NOMO-1 treated with dmso at 0.1 percent for 144 hours (cell line): ENCODE data around the gene PAX9.

Experiments used
- DNase-seq: peaks from one replicate; lab custom pipeline; 2025; ENCODE audit not compliant: unreplicated experiment; lab: John Stamatoyannopoulos, UW

PAX9 gene

GRCh38 chr14:36661506-36662257, at the start of gene PAX9:
TSS of gene PAX9 (plus strand) at chr14:36661860. CDS start at chr14:36662090, 230 bp downstream.
- no peak for DNase-seq

DNA sequence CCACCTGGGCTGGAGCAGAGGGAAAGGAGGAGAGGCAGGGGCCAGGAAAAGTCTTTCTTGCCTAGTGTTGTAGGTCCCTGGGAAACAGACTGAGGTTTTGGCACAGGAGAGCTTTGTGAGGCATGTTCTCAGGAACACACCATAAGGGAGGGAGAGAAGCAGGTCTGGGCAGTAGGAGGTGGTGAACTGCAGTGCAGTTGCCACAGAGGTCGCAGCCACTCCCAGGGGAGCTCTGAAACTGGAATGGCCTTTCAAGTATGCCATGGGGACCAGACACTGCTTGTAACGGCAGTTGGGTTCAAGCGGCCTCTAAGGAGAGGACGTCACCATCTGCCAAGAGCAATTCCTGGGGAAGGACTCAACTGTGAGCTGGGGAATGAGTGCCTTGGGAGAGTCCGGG, 43.8 kb upstream of the PAX9 start:
- no peak for DNase-seq

GRCh38 chr14:36618641-36619040, 43.0 kb upstream of the PAX9 start:
- DNase-seq, result no peak

DNA sequence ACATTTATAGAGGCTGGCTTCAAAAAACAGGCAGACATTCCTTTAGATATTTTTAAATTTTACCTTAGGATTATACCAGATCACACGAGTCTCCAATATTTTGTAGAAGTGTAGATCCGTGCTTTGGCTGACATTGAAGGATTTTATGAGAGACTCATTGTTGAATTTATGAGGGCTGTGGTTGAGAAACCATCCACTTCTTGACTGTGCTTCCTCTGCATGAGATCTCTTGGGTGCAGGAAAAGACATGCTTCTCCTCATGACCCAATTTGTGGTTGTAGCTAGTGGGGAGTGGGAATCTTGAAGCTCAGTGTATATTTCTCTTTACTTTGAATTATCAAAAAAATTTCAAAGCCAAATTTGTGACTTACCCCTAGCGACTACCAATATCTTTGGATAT, 42.5 kb upstream of the PAX9 start:
- no peak for DNase-seq

- DNase-seq, result no peak
These were observed 41.8 kb upstream of the PAX9 start for GRCh38 chr14:36619853-36620252.

DNA sequence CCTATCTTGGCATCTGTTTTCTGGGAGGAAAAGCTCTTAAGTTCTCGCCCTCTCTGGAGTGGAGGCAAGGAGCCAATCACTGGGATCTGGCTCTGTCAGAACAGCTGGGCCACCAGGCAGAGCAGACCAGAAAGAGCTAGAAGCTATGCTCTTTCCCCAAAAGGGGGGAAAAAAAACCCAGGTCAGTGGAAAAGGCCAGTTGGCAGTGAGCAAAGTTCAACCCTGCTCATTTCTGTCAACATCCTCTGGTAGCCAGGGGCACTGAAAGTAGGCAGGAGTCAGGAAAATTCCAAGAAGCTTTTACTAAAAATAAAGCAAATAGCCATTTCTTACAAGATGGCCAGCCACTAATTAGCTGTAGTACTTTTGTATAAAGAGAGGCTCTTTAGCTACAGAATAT, 36.6 kb upstream of the PAX9 start:
- no peak for DNase-seq

DNA sequence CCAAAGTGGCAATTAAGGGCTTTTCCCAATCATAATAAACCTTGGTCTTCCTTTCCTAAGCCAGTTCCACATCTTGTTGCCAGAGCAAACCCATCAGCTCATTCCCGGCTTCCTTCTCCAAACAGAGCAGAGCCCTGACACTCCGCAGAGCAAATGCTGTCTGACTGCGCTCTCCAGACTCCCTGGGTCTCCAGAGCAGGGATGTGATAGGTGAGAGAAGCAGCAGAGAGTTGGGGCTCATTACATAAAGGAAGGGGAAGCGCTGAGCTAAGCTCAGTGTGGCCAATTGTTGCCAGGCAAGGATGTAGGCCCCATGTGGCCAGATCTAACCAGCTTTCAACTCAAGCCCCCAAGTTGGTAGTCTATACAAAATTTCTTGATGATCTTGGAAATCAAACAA, 36.2 kb upstream of the PAX9 start:
- no peak for DNase-seq

GRCh38 chr14:36626151-36626550, 35.5 kb upstream of the PAX9 start:
- DNase-seq, result no peak

DNA sequence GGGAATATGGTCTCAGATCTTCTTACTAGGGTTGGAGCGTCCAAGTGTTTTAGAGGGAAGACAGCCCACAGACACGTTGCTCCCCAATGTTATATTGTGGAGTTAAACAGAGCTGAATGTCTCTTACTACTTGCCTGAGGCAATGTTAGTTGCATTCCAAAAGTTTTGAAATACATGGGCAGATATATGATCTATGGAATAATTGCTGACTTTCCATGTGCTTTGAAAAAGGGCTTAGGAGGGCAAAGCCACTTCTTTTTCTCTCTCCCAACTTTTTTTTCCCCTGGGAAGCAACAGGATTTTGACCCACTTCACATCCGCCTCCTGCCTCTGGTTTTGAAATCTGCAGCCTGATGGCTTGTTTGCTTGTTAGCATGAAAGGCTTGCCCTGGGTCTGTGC, 33.7 kb upstream of the PAX9 start:
- no peak for DNase-seq

DNA sequence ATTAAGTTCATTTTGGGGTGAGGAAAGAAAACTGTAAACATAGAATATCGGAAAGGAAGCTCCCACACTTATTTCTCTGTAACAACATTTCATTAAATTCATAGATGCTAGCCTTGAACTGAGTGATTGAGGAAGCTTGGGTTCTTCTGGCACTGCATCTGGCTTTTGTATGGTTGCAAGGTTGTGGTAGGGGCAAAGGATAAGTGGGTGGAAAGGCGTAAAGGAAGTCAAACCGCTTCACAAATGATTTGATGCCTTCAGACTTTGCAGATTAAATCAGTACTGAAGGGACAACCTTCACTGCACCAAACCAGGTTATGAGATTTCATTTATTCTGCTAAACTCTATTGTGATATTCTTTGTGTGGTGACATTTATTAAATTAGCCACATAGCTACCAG, 28.1 kb upstream of the PAX9 start:
- DNase-seq, result no peak

- no peak for DNase-seq
These were observed 14.8 kb upstream of the PAX9 start for GRCh38 chr14:36646664-36647416.

DNA sequence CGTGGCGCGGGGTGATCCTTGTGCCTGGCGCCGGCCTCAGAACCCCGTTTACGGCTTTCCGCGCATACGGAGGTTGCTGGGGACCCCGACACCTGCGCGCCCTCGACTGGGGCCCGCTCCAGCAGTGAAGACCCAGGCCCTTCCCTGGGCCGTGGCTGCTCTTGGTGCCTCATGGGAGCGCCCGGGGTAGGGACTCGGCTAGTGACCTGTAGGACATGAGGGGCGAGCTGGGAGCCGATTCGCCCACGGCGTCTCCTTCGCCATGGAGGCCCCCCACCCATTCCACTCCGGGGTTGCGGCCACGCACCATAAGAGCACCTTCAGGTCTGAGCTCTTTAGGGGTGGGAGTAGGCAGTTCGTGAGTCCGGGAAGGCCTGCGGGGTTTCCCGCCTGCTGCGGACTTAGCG, 14.2 kb upstream of the PAX9 start:
- no peak for DNase-seq

- DNase-seq, result no peak
These were observed 13.6 kb upstream of the PAX9 start for GRCh38 chr14:36647824-36648753.

DNA sequence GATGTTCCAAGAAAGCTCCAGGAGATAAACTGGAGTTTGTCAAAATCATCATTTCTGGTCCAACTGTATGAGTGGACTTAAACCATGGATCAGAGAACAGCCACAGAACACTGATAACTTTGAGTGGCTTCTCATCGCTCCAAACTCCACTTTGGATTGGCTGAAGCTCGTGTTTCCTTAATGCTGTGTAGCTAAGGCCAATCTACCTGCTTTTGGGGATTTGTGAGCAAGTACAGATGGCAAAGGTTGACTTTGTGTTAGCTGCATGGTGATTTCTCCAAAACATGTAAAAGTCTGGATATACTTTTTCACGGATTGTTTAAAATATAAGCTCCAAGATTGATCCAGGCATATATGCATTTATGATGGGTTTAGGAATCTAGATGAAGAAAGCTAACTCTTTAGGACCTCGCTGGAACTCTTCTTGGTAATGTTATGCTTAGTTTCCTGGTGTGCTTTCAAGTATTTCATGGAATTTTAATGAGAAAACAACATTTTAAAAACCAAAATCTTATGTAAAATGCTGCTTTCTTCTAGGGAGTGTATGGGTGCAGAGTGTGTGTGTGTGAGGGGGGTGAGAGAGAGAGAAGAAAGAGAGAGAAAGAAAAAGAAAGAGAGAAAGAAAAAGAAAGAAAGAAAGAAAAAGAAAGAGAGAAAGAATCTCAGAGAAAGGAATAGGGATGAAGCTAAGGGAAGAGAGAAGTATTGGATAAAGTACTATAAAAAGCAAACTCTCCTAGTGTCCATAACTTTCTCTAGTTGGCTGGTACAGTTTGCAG, 11.6 kb upstream of the PAX9 start:
- DNase-seq, result no peak

DNA sequence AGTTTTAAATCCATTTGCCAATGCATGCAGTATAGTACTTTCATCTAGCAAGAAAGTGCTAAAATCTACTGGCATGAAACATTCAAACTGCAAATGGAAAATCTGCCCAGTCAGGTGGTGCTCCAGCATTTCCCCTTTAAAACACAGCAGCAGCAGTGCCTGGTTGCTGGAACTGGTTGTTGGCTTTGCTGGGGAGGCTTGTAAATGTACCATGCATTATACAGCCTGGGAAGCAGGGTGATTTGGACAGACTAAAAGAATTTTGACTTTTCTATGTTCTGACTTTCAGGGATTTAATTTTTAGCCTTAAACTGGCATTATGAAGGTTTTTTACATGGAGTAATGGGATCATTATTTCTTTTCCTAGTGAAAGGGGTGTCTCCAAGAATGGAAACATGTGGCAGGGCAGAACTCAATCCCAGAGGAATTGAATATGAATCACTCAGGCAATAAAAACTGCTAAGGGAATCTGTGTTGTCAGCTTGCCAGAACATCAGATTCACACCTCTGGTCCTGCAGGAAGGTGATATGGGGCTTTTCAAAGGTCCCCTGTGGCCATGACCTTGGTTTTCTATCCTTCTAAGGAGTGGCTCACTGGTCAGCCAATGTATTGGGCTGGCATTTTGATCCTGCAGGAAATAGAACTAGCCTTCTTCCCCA, 9.0 kb upstream of the PAX9 start:
- no peak for DNase-seq

DNA sequence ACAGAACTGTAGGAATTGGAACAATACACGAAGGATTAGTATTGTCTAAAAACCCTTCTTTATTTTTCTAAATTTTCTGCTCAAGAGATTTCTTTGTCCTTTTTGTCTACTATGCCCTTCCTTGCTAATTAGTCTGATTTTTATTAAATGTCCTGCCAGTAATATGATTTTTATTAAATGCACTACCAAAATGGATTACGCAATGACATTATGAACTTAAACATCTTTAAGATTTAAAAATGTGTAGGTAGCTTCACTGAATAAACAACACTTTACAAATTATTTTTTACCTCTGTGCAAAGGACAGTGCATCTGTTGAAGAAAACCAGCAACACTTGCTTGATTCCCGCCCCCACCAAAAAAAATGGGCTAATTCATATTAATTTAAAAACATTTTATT, 8.2 kb upstream of the PAX9 start:
- DNase-seq, result no peak

DNA sequence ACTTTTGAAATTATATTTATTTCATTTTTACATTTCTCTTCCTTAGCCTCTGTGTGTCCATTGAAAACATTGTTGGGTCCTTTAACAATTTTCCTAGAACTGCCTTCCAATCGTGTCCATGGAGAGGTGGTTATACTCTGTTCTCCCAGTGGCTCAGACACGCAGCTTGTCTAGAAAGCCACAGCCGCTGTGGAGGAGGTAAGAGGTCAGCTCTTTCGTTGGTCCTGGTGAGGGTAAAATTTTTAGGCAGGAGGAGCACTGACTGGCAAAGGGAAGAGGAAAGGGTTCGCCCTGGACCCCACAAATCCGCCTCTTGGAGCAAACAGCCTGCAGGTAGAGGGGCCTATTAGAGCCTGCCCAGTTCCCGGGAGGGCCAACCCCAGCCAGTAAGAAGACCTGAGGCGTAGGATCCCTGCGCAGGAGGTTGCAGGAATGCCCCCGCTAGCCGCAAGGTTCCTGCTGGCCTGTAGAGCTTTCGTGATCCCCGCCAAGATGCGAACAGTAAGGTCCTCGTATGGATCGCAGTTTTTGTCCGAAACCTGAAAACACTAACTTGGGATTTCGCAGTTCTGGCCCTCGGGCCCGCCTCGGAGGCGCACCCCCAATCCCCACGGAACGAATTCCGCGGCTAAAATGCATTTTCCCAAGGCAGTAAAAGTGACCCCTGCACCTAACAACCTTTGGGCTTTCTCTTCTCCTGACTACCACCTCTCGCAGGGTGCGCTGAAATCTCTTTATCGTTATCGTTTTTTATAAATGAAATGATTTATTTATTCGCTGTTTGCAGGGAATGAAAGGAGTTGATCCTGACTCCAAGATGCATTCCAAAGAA, 7.5 kb upstream of the PAX9 start:
- no peak for DNase-seq

- no peak for DNase-seq
These were observed 6.8 kb upstream of the PAX9 start for GRCh38 chr14:36654794-36655381.

DNA sequence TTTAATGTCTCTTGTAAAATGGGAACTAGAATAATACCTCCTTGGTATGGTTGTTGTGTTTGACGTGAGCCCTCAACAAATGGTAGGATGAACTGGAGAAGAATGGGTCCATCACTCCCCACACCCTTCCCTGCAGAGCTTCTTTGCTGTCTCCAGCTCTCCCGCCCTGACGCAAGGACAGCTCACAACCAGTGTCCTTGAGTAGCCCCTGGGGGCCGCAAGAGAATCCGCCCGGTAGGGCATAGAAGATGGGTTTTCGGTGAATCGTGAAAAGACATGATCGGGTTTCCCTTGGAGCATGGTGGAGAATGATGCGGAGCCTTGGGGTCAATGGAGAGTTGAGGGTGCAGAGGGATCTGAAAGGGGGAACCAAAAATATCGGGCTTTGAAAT, 6.1 kb upstream of the PAX9 start:
- no peak for DNase-seq
